GM13977 (cell line): ENCODE measurements around the gene NHLRC4.

Experiments
- DNase-seq: peaks from one replicate; pipeline ENCODE4 v3.0.0; 2012; ENCODE audit warnings: low spot score
- CTCF ChIP-seq: IDR thresholded peaks from 2 replicates; pipeline ENCODE4 v1.5.1; 2012; ENCODE audit warnings: mild to moderate bottlenecking, control low read depth; ENCODE audit not compliant: insufficient read depth; ENCODE audit errors: extremely low read depth, missing control alignments
- in situ Hi-C: fragments of 300-500 bp; cut with MboI; formaldehyde crosslinking; loops from one replicate; pipeline ENCODE4 v1.12.0; 2022; ENCODE audit warnings: low sequenced_read_pairs, low pct_unique_long_range_greater_than_20kb, mixed read lengths, inconsistent platforms; ENCODE audit not compliant: unreplicated experiment

The NHLRC4 gene

DNA sequence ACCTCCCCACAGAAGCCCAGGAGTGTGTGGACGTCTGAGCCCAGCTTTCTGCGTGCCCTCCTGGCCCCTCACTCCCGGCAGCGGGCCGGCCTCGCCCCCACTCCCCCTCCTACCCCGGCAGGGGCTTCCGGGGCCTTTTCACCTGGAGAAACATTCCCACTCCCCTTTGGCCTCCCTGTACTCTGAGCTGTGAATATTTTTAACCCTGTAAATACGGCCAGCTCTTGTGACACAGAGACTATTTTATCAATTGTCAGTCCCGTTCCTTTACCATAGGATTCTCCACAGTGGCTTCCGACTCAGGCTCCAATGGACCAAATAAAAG, 12.5 kb upstream of the NHLRC4 start:
- no peak for TF ChIP-seq CTCF
- in situ Hi-C loops, result no loop called here
- DNase-seq, result no peak

DNA sequence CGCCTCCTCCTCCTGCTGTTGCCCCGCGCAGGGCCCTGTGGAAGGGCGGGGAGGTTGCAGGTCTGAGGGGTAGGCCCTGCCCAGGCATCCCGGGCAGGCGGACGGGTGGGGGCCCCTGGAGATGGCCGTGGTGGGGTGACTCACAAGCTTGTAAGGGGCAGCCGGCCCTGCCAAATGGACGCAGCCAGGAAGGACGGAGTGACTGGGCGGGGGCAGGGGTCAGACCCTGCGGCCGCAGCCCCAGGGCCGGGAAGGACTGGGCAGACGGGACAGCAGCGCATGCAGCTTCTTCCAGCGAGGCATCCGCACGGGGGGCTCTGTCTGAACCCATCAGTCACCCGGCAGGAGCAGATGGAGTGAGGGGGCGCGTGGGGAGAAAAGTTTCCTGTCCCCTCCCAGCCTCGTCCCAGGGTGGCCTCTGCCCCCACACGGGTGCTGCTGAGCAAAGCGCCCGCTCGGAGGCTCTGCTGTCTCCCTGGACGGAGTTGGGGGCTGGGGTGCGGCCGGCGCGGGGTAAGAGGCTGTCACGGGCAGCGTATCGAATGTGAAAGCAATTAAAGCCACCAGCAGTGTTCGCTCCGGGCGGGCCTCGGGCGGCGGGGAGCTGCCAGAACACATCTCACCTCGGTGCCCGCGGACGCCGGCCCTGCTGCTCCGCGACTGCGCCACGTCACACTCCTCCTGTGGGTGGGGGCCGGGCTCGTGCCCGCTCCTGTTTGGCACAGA, 12.0 kb upstream of the NHLRC4 start:
- in situ Hi-C loops, result no loop called here
- no peak for DNase-seq
- TF ChIP-seq CTCF, result no peak

- TF ChIP-seq CTCF, result no peak
- in situ Hi-C loops, result no loop called here
- no peak for DNase-seq
Observed at GRCh38 chr16:555528-556473, 11.0 kb upstream of the NHLRC4 start.

DNA sequence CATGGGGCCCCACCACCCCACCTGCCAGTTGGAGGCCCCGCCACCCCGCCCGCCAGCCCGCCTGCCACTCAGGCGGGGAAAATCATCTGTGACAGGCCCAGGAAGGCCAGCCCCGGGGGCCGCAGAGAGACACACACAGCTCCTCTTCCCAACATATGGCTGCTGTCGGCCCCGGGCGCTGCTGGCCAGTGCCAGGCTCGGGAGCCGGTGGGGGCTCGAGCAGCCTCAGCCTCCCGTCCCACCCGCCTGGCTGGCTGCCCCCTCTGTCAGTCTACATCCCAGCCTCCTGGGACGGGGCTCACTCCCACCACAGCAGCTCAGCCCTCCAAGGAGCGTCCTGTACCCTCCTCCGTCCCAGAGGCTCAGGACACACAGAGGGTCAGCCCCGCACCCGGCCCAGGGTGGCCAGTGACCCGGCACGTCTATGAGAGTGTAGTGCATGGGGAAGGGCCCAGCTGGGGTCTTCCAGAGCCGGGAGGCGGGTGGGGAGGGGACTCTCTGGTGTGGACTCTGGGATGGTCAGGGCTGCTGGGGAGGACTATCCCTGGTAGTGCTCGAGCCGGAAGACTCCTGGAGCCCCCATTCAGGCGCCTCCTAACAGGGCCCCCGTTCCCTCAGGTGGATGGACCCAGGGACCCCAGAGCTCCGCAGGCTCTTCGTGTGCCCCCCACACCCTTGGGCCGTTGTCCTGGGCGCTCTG, 10.2 kb upstream of the NHLRC4 start:
- peak; percentile 47 for DNase-seq
- TF ChIP-seq CTCF, result no peak
- in situ Hi-C loops, result no loop called here

- DNase-seq, result peak; percentile 45
- no peak for TF ChIP-seq CTCF
- in situ Hi-C loops, result no loop called here
Observed at GRCh38 chr16:557463-558297, 9.1 kb upstream of the NHLRC4 start.
